Smooth muscle cell (in vitro differentiated cells): Measurements from ENCODE around the gene RASSF9. TPM values are rescaled to one million over a fixed set of nuclear protein-coding genes. Genes with fewer than 3 reads are reported as not detected.

ENCODE experiments used
- DNase-seq: peaks from one replicate; lab custom pipeline; 2025; ENCODE audit not compliant: unreplicated experiment; lab: John Stamatoyannopoulos, UW
- H2AFZ ChIP-seq: fragments of 200-600 bp; sonication (generic); 2 replicates; pipeline ENCODE4 v1.6.0; 2016; ENCODE audit warnings: antibody characterized with exemption, low read depth, mild to moderate bottlenecking
- H3F3A ChIP-seq: fragments of 200-600 bp; sonication (generic); 2 replicates; pipeline ENCODE4 v1.6.0; 2017; ENCODE audit warnings: antibody characterized with exemption, low read depth
- H3K27ac ChIP-seq: fragments of 200-600 bp; sonication (generic); 2 replicates; pipeline ENCODE4 v1.5.1; 2016; ENCODE audit warnings: low read depth, mild to moderate bottlenecking
- H3K27me3 ChIP-seq: fragments of 200-600 bp; sonication (generic); 2 replicates; pipeline ENCODE4 v1.6.1; 2016; ENCODE audit warnings: low read depth, mild to moderate bottlenecking
- H3K36me3 ChIP-seq: fragments of 200-600 bp; sonication (generic); 2 replicates; pipeline ENCODE4 v1.5.1; 2016; ENCODE audit warnings: low read depth
- H3K4me1 ChIP-seq: fragments of 200-600 bp; sonication (generic); 2 replicates; pipeline ENCODE4 v1.5.1; 2016; ENCODE audit warnings: low read depth
- H3K4me2 ChIP-seq: fragments of 200-600 bp; sonication (generic); 2 replicates; pipeline ENCODE4 v1.6.0; 2016; ENCODE audit warnings: mild to moderate bottlenecking
- H3K4me3 ChIP-seq: fragments of 200-600 bp; sonication (generic); 2 replicates; pipeline ENCODE4 v1.5.1; 2016; ENCODE audit warnings: mild to moderate bottlenecking
- H3K79me2 ChIP-seq: fragments of 200-600 bp; sonication (generic); 2 replicates; pipeline ENCODE4 v1.6.0; 2016; ENCODE audit warnings: low read depth, mild to moderate bottlenecking
- H3K9ac ChIP-seq: fragments of 200-600 bp; sonication (generic); 2 replicates; pipeline ENCODE4 v1.6.0; 2016; ENCODE audit warnings: low read depth
- H3K9me3 ChIP-seq: fragments of 200-600 bp; sonication (generic); replicated peaks from 2 replicates; pipeline ENCODE4 v1.5.1; 2016; ENCODE audit warnings: low read depth
- H4K20me1 ChIP-seq: fragments of 200-600 bp; sonication (generic); 2 replicates; pipeline ENCODE4 v1.6.0; 2016; ENCODE audit warnings: low read depth
- WGBS: methylation state at CpG from one replicate; pipeline ENCODE4 v1.1.7; 2016; ENCODE audit warnings: low lambda C conversion rate; 5-methylcytosine and 5-hydroxymethylcytosine counted together
- polyA plus RNA-seq: library from polyadenylated mRNA; unstranded; fragments of >200 nt; fragmentation: Nextera tagmentation; extraction: Ambion mirVana; gene quantifications from 2 replicates; pipeline ENCODE4 v1.2.1, GENCODE V29; 2016
- total RNA-seq: library from RNA; depleted of rRNA; stranded (reverse); fragments of >200 nt; gene quantifications from 2 replicates; pipeline ENCODE4 v1.2.3, GENCODE V29; 2014
- TF ChIP-seq, protein P1 (sequence below): fragments of 200-600 bp; sonication (generic); IDR thresholded peaks from 2 replicates; pipeline ENCODE4 v1.5.1; 2017; ENCODE audit warnings: borderline replicate concordance, mild to moderate bottlenecking, antibody characterized with exemption; ENCODE audit not compliant: insufficient read depth, poor library complexity, severe bottlenecking

Gene RASSF9
- total and polyA plus RNA-seq, 2 experiments from 2014 or later, result 0.16 to 0.31 TPM

DNA sequence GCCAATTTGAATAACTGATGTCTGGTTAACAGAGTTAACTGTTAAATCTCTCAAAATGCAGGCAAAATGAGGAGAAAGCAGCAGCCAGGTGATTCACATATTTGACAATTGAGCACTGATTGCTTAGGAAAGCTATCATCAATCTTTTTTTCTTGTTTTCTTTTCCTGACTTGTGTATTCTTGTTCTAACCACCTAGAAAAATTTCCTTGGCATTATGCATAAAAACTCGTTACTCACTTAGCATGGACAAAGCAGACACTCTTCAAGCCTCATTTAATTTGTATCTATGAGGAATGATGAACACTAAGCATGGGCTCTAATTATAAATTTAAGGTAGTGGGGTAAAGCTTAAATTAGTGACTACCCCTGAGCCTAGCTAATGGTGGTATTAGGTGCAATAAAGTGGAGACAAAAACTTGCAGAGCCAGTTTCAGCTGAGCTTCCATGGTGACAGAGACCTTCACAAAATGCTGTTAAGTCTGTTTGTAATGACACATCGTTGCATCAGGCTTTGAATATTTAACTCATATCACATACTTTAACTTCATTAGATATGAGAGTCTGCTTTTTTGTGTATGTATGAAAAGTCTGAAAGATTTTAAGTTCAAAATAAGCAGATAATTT lies 52.0 kb downstream of the RASSF9 start:
- peak overlapping the region; percentile 75 for H3K27ac ChIP-seq
- DNase-seq, result no peak
- H3K9ac ChIP-seq, result peak overlapping the region; percentile 54
- peak overlapping the region; percentile 50 for H2AFZ ChIP-seq
- TF ChIP-seq, protein P1, sequence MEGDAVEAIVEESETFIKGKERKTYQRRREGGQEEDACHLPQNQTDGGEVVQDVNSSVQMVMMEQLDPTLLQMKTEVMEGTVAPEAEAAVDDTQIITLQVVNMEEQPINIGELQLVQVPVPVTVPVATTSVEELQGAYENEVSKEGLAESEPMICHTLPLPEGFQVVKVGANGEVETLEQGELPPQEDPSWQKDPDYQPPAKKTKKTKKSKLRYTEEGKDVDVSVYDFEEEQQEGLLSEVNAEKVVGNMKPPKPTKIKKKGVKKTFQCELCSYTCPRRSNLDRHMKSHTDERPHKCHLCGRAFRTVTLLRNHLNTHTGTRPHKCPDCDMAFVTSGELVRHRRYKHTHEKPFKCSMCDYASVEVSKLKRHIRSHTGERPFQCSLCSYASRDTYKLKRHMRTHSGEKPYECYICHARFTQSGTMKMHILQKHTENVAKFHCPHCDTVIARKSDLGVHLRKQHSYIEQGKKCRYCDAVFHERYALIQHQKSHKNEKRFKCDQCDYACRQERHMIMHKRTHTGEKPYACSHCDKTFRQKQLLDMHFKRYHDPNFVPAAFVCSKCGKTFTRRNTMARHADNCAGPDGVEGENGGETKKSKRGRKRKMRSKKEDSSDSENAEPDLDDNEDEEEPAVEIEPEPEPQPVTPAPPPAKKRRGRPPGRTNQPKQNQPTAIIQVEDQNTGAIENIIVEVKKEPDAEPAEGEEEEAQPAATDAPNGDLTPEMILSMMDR, result no peak
- H3K4me3 ChIP-seq, result no peak overlapping the region
- peaks cover 12% of the 10 kb centered on the region for H3K4me1 ChIP-seq
- no peaks in the 10 kb centered on the region for H3K36me3 ChIP-seq
- H3K79me2 ChIP-seq, result no peaks in the 10 kb centered on the region
- H3K27me3 ChIP-seq, result no peaks in the 10 kb centered on the region
- peak overlapping the region; percentile 31 for H3K4me2 ChIP-seq
- H4K20me1 ChIP-seq, result no peaks in the 10 kb centered on the region
- 39% methylated on average over 2 of the region's 2 CpGs for WGBS
- no peaks in the 10 kb centered on the region for H3F3A ChIP-seq
- H3K9me3 ChIP-seq, result no peaks in the 10 kb centered on the region

DNA sequence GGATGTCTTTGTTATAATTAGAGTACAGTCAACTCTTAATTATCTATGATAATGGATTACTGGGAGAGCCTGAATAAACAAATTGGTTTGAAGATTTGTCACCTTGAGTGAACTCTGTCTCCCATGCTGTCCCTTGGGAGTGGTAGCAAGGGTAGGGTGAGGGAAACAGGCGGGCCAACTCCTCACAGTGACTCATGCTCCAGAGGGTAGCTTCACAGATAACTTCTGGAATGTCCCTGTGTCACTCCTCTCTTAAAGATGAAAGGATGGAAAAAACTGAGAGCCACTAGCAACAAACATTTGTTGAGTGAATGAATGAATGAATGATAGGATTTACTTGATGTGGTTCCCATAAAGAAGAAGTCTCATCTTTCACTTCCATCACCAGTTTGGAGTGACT lies 53.5 kb downstream of the RASSF9 start:
- Histone ChIP-seq H3K4me1 (peaks cover 13% of the 10 kb centered on the region), H2AFZ (no peak overlapping the region), H3K27ac (no peak overlapping the region), H3K27me3 (no peaks in the 10 kb centered on the region), H3K36me3 (no peaks in the 10 kb centered on the region), H3F3A (no peaks in the 10 kb centered on the region), H3K79me2 (no peaks in the 10 kb centered on the region), H3K4me3 (no peak overlapping the region), H3K9ac (no peak overlapping the region), H4K20me1 (no peaks in the 10 kb centered on the region), H3K9me3 (no peaks in the 10 kb centered on the region), H3K4me2 (no peak overlapping the region)
- 38% methylated on average over 1 of the region's 1 CpG for WGBS
- TF ChIP-seq, protein P1, result no peak
- DNase-seq, result no peak

DNA sequence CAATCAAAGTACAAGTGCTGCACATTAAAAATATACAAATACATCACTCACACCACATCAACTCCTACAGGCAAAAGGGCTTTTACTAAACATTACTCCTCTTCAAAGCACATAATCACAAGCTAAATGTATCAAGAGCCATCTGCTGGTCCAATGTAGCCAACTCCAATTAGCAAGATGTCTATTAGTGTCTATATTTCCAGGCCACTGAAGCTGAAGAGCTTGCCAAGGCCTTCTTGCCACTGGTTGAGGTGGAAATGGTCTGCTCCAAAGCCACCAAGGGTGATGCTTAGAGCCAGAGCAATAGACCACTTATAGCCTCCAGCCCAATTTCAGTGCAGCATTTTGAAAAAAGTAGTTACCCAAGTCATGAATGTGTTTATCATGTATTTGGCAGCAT lies 54.4 kb downstream of the RASSF9 start:
- Histone ChIP-seq H3K4me1 (peaks cover 13% of the 10 kb centered on the region), H3K9ac (no peak overlapping the region)

DNA sequence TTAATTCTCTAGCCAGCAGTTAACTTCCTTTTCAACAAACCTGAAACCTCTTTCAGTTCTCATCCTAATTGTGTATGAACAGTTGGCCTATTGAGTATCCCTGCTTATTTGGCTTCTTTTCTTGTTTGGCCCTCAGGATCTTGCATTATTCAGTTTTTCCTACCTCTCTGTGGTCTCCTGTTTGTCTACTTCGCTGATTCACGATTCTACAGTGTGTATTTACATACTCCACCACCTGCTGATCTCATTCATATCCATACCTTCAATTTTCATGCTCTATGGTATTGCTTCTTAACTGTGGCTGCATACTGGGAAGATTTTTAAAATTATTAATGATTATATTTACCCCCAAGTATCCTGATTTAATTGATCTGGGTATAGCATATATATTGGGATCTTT lies 56.4 kb downstream of the RASSF9 start:
- 86% methylated on average over 2 of the region's 2 CpGs for WGBS
- no peaks in the 10 kb centered on the region for H3K27me3 ChIP-seq

More for the DNA sequence above, 54.4 kb downstream of the RASSF9 start:
- Histone ChIP-seq H4K20me1 (no peaks in the 10 kb centered on the region), H3K4me3 (no peak overlapping the region), H3K27me3 (no peaks in the 10 kb centered on the region), H3K79me2 (no peaks in the 10 kb centered on the region), H2AFZ (no peak overlapping the region), H3K4me2 (no peak overlapping the region), H3K36me3 (no peaks in the 10 kb centered on the region), H3F3A (no peaks in the 10 kb centered on the region), H3K27ac (no peak overlapping the region), H3K9me3 (no peaks in the 10 kb centered on the region)
- TF ChIP-seq, protein P1, result no peak
- DNase-seq, result no peak

More for the DNA sequence above, 56.4 kb downstream of the RASSF9 start:
- Histone ChIP-seq H2AFZ (no peak overlapping the region), H3K4me1 (peaks cover 13% of the 10 kb centered on the region), H3K79me2 (no peaks in the 10 kb centered on the region), H3K36me3 (no peaks in the 10 kb centered on the region), H3K4me2 (no peak overlapping the region), H3F3A (no peaks in the 10 kb centered on the region), H3K27ac (no peak overlapping the region), H4K20me1 (no peaks in the 10 kb centered on the region), H3K4me3 (no peak overlapping the region), H3K9ac (no peak overlapping the region), H3K9me3 (no peaks in the 10 kb centered on the region)
- no peak for DNase-seq
- TF ChIP-seq, protein P1, result no peak
